Progenitor cell of endocrine pancreas (in vitro differentiated cells): Measurements from ENCODE around the gene PATL1. TPM values are rescaled to one million over a fixed set of nuclear protein-coding genes. Genes with fewer than 3 reads are reported as not detected.

Experiments used
- DNase-seq: peaks from one replicate; pipeline ENCODE4 v3.0.0; 2021; ENCODE audit warnings: low spot score; ENCODE audit not compliant: unreplicated experiment
- H3K27ac Mint-ChIP-seq: 2 replicates; pipeline ENCODE4 v1.8.0; 2021; ENCODE audit warnings: mild to moderate bottlenecking, moderate library complexity, mixed read lengths
- H3K27me3 Mint-ChIP-seq: 2 replicates; pipeline ENCODE4 v1.8.0; 2021; ENCODE audit warnings: mixed read lengths
- H3K36me3 Mint-ChIP-seq: 2 replicates; pipeline ENCODE4 v1.8.0; 2022; ENCODE audit warnings: mixed read lengths; ENCODE audit not compliant: insufficient read depth
- H3K4me1 Mint-ChIP-seq: 2 replicates; pipeline ENCODE4 v1.8.0; 2021; ENCODE audit warnings: low read depth, mixed read lengths
- H3K4me3 Mint-ChIP-seq: 2 replicates; pipeline ENCODE4 v1.8.0; 2021; ENCODE audit warnings: low read depth, mild to moderate bottlenecking, moderate library complexity, mixed read lengths
- H3K9me3 Mint-ChIP-seq: 2 replicates; pipeline ENCODE4 v1.8.0; 2021; ENCODE audit warnings: low read depth, mixed read lengths
- total RNA-seq: library from RNA; stranded (reverse); gene quantifications from 2 replicates; pipeline ENCODE4 v1.2.1, GENCODE V29; 2021
- TF ChIP-seq, protein P1 (sequence below): fragments of 200-600 bp; sonication (generic); IDR thresholded peaks from one replicate; pipeline ENCODE4 v1.5.0; 2021; ENCODE audit warnings: antibody characterized with exemption, mild to moderate bottlenecking; ENCODE audit not compliant: unreplicated experiment

PATL1 gene
- total RNA-seq, 1 donor from 2014 or later: 43.7 TPM

DNA sequence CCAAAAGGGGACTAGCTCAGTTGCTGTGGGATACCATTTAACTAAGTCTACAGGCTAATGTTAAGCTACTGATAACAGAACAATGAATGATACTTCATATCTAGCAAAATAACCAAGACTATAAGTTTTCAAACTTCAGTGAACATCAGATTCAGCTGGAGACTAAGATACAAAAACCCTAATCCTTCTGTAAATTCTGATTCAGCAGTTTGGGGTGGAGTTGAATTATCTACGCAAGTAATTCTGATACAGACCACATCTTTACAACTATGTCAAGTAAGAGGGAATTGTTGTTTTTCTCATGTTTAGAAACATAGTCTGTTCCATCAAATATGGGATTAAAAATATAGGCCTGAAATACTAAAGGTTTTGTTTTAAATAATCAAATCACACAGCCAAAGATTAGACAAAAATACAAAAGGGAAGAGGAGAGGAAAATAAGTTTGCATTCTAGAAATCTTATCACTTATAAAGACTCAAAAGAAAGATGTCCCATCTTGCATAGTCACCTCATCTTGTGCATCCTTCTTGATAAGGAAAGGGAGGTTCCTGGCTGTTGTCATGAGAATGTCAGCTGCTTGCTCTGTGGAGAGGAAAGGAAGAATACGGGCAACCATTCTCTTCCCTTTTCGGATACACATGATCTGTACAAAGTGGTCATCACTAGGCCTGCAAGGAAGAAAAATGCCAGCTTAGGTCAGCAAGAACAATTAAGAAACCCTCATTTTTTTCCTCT is 21.4 kb downstream of the PATL1 start:
- H3K4me1 Mint-ChIP-seq: no peaks in the 10 kb centered on the region
- no peak for DNase-seq
- H3K27ac Mint-ChIP-seq: no peak overlapping the region
- H3K4me3 Mint-ChIP-seq: no peak overlapping the region
- TF ChIP-seq, protein P1, sequence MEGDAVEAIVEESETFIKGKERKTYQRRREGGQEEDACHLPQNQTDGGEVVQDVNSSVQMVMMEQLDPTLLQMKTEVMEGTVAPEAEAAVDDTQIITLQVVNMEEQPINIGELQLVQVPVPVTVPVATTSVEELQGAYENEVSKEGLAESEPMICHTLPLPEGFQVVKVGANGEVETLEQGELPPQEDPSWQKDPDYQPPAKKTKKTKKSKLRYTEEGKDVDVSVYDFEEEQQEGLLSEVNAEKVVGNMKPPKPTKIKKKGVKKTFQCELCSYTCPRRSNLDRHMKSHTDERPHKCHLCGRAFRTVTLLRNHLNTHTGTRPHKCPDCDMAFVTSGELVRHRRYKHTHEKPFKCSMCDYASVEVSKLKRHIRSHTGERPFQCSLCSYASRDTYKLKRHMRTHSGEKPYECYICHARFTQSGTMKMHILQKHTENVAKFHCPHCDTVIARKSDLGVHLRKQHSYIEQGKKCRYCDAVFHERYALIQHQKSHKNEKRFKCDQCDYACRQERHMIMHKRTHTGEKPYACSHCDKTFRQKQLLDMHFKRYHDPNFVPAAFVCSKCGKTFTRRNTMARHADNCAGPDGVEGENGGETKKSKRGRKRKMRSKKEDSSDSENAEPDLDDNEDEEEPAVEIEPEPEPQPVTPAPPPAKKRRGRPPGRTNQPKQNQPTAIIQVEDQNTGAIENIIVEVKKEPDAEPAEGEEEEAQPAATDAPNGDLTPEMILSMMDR: no peak
- H3K9me3 Mint-ChIP-seq: no peaks in the 10 kb centered on the region
- H3K27me3 Mint-ChIP-seq: no peaks in the 10 kb centered on the region
- peaks cover 50% of the 10 kb centered on the region for H3K36me3 Mint-ChIP-seq

DNA sequence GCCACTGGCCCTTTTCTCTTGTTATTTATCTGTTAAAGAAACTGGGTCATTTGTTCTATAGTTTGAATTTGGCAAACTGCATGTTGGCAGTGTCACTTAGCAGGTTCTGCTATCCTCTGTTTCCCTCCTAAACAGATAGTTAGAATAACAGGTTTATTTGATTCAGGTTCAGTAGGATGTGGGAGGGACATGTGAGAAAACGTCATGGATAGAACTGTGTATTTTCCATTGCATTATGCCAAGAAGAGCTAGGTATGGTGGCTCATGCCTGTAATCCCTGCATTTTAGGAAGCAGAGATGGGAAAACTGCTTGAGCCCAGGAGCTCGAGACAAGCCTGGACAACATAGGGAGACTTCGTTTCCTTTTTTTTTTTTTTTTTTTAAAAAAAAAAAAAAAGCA is 24.3 kb downstream of the PATL1 start:
- H3K36me3 Mint-ChIP-seq: peaks cover 45% of the 10 kb centered on the region
- H3K4me3 Mint-ChIP-seq: no peak overlapping the region
- no peaks in the 10 kb centered on the region for H3K9me3 Mint-ChIP-seq
- H3K27ac Mint-ChIP-seq: peak overlapping the region; percentile 8
- no peaks in the 10 kb centered on the region for H3K27me3 Mint-ChIP-seq
- H3K4me1 Mint-ChIP-seq: no peaks in the 10 kb centered on the region
- no peak for DNase-seq
- TF ChIP-seq, protein P1: no peak

DNA sequence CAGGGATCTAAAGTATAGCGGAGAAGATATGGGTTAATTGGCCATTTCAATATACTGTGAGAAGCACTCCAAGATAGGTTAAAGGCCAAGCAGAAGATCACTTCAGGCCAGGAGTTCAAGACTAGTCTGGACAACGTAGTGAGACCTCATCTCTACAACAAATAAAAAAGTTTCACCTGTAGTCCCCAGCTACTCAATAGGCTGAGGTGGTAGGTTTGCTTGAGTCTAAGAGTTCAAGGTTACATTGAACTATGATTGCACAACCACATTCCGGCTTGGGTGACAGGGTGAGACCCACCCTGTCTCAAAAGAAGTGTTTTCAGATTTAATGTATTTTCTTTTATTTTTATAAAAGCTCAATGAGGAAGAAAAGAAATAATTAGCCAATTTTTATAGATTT is 25.4 kb downstream of the PATL1 start:
- Mint-ChIP-seq H3K4me1 (no peaks in the 10 kb centered on the region), H3K36me3 (peaks cover 46% of the 10 kb centered on the region), H3K9me3 (no peaks in the 10 kb centered on the region), H3K27me3 (no peaks in the 10 kb centered on the region), H3K27ac (no peak overlapping the region), H3K4me3 (no peak overlapping the region)
- TF ChIP-seq, protein P1: no peak
- no peak for DNase-seq

DNA sequence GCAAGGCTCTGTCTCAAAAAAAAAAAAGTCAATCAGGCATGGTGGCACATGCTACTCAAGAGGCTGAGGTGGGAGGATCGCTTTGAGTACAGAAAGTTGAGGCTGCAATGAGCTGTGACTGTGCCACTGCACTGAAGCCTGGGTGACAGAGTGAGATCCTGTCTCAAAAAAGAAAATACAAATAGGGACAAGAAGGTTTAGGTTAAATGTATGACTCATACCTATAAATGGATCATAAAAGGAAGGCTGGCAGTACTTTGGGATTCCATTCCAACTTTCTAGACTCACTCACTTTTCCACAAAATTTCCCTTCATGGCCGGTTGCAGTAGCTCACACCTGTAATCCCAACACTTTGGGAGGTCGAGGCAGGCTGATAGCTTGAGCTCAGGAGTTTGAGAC is 27.7 kb downstream of the PATL1 start:
- Mint-ChIP-seq H3K36me3 (peaks cover 52% of the 10 kb centered on the region), H3K4me1 (no peaks in the 10 kb centered on the region), H3K27ac (no peak overlapping the region), H3K27me3 (no peaks in the 10 kb centered on the region), H3K9me3 (no peaks in the 10 kb centered on the region), H3K4me3 (no peak overlapping the region)
- TF ChIP-seq, protein P1: no peak
- no peak for DNase-seq

DNA sequence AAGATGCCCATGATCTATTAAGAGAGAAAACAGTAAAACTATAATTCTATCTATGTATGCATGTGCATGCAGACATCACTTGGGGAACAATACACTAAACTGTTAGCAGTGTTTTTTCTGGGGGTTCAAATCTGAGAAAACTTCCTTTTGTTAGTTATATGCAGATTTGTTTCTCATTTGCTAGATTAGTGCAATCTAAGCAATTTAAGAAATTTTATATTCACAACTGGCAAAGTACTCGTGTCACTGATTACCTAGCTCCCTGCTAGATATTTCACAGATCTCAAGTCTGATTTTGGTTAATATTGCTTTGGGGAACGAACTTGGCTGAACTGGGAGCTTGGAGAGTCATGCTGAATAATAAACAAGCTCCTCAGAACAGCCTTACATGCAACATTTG is 38.3 kb downstream of the PATL1 start:
- Mint-ChIP-seq H3K27ac (no peak overlapping the region), H3K4me1 (no peaks in the 10 kb centered on the region), H3K27me3 (no peaks in the 10 kb centered on the region), H3K4me3 (no peak overlapping the region), H3K9me3 (no peaks in the 10 kb centered on the region), H3K36me3 (no peaks in the 10 kb centered on the region)
- no peak for DNase-seq
- TF ChIP-seq, protein P1: no peak
